Nephron (organoid): ENCODE results near the gene FAM180A.

Source experiments
- H3K27ac Mint-ChIP-seq, 3 experiments: 2 replicates each; pipeline ENCODE4 v1.8.0; 2020; ENCODE audit warnings: mixed read lengths in 3 of 3, mild to moderate bottlenecking in 2 of 3, moderate library complexity in 1 of 3
- H3K27me3 Mint-ChIP-seq: 2 replicates; pipeline ENCODE4 v1.8.0; 2021; ENCODE audit warnings: low read depth, mild to moderate bottlenecking, moderate library complexity, mixed read lengths
- H3K36me3 Mint-ChIP-seq: 2 replicates; pipeline ENCODE4 v1.8.0; 2020; ENCODE audit warnings: low read depth, mixed read lengths
- H3K4me1 Mint-ChIP-seq: 2 replicates; pipeline ENCODE4 v1.8.0; 2020; ENCODE audit warnings: mixed read lengths
- H3K4me3 Mint-ChIP-seq, 3 experiments: 2 replicates each; pipeline ENCODE4 v1.8.0; 2020; ENCODE audit warnings: mild to moderate bottlenecking in 3 of 3, mixed read lengths in 3 of 3, moderate library complexity in 2 of 3
- H3K9me3 Mint-ChIP-seq: 2 replicates; pipeline ENCODE4 v1.8.0; 2020; ENCODE audit warnings: mixed read lengths
- CTCF ChIP-seq, 3 experiments: fragments of 200-600 bp; sonication (generic); IDR thresholded peaks; one replicate each; pipeline ENCODE4 v1.5.0; 2021; ENCODE audit warnings: antibody characterized with exemption in 3 of 3; ENCODE audit not compliant: unreplicated experiment in 3 of 3

Gene FAM180A

GRCh38 chr7:135748770-135749169 lies at the start of gene FAM180A:
Gene FAM180A (minus strand): TSS chr7:135748813. CDS start chr7:135748580, 233 bp downstream.
- H3K9me3 Mint-ChIP-seq: no peaks in the 10 kb centered on the region

GRCh38 chr7:135798095-135798494 lies 49.5 kb upstream of the FAM180A start:
- no peaks in the 10 kb centered on the region for H3K36me3 Mint-ChIP-seq
- peaks cover 34% of the 10 kb centered on the region for H3K4me1 Mint-ChIP-seq
- H3K27me3 Mint-ChIP-seq: peaks cover 18% of the 10 kb centered on the region
- H3K4me3 Mint-ChIP-seq: no peak overlapping the region
- no peak overlapping the region for H3K27ac Mint-ChIP-seq
- TF ChIP-seq CTCF (IDR thresholded peaks at IDR 0.05; ENCODE audit: unreplicated experiment in 3 of 3): no peak
- H3K9me3 Mint-ChIP-seq: peaks cover 8% of the 10 kb centered on the region

More at GRCh38 chr7:135748770-135749169, at the start of gene FAM180A:
- Mint-ChIP-seq H3K27me3 (peaks cover under 1% of the 10 kb centered on the region), H3K27ac (no peak within 1 kb of the TSS), H3K36me3 (no peaks in the 10 kb centered on the region), H3K4me3 (no peak within 1 kb of the TSS), H3K4me1 (peaks cover 10% of the 10 kb centered on the region)
- no peak for TF ChIP-seq CTCF (IDR thresholded peaks at IDR 0.05; ENCODE audit: unreplicated experiment in 3 of 3)

DNA sequence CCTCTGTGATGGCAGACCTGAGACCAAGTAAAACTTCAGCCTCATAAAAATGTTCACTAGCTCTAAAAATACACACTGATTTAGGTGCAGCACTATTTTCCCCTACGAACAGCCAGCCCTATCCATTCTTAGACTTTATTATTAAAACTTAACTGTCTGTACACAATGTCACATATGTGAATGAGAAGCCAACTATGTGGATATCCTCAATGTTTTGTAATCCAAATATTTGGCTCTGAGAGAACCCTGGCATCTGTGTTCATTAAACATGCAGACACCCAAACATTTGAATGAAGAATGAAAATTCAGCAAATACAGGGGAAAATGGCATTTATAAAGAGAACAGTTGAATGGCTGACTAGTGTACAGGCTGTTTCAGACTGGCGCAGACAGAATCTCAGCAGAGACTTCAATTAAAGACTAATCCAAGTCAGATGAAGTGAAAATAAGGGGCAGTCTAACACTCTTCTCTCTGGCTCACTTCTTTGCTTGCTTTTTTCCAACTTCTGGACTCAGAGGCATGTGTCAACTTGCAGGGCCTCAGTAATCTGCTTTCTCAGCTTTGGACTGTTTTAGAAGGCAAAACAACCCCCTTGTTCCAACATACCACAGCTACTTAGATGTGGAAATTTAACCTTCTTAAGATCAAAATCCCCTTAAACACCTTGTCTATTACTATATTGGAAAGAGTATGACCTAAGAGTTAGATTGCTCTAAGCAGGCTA lies 47.4 kb upstream of the FAM180A start:
- H3K27ac Mint-ChIP-seq: no peak overlapping the region
- H3K4me1 Mint-ChIP-seq: peaks cover 28% of the 10 kb centered on the region
- no peak overlapping the region for H3K4me3 Mint-ChIP-seq
- peaks cover 8% of the 10 kb centered on the region for H3K9me3 Mint-ChIP-seq
- no peak for TF ChIP-seq CTCF (IDR thresholded peaks at IDR 0.05; ENCODE audit: unreplicated experiment in 3 of 3)
- no peaks in the 10 kb centered on the region for H3K36me3 Mint-ChIP-seq
- H3K27me3 Mint-ChIP-seq: peaks cover 14% of the 10 kb centered on the region

DNA sequence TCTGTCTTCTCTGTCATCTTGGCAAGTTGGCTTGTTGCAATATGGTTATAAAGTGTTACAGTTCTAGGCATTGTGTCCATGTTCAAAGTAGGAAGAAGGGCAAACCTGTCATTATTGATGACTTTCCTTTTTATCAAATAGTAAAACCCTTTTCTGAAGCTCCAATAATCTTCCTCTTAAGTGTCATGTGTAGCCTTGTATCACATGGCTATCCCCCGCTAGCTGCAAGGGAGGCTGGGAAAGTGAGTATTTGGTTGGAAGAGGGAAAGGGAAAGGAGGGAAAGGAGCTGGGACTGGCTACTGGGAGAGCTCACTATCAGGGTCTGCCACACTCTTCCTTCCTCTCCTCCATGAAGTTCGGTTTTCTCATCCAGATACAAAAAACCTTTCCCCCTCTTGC lies 45.2 kb upstream of the FAM180A start:
- TF ChIP-seq CTCF (IDR thresholded peaks at IDR 0.05; ENCODE audit: unreplicated experiment in 3 of 3): no peak
- peaks cover 20% of the 10 kb centered on the region for H3K27me3 Mint-ChIP-seq
- peaks cover 8% of the 10 kb centered on the region for H3K9me3 Mint-ChIP-seq
- H3K27ac Mint-ChIP-seq: no peak overlapping the region
- peaks cover 37% of the 10 kb centered on the region for H3K4me1 Mint-ChIP-seq
- no peak overlapping the region for H3K4me3 Mint-ChIP-seq
- H3K36me3 Mint-ChIP-seq: no peaks in the 10 kb centered on the region

GRCh38 chr7:135792866-135793265 lies 44.3 kb upstream of the FAM180A start:
- peaks cover 29% of the 10 kb centered on the region for H3K27me3 Mint-ChIP-seq
- peaks cover 8% of the 10 kb centered on the region for H3K9me3 Mint-ChIP-seq
- H3K36me3 Mint-ChIP-seq: no peaks in the 10 kb centered on the region
- H3K4me1 Mint-ChIP-seq: peaks cover 37% of the 10 kb centered on the region
- H3K27ac Mint-ChIP-seq: no peak overlapping the region
- no peak for TF ChIP-seq CTCF (IDR thresholded peaks at IDR 0.05; ENCODE audit: unreplicated experiment in 3 of 3)
- no peak overlapping the region for H3K4me3 Mint-ChIP-seq

DNA sequence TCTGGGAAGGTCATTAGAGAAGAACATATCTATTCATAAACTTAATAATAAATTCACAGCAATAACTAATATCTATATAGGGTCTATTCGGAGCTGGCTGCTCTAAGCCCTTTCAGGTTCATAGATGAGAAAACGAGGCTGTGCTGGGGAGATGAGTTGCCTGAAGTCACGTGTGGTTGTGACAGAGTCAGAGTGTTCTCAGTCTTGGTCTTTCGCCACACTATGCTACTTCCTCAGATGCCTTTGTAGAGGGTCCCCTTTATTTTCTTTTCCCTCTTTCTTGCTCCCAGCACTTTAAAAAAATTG lies 43.7 kb upstream of the FAM180A start:
- Mint-ChIP-seq H3K27me3 (peaks cover 31% of the 10 kb centered on the region), H3K4me1 (peaks cover 37% of the 10 kb centered on the region), H3K4me3 (no peak overlapping the region), H3K27ac (no peak overlapping the region), H3K36me3 (no peaks in the 10 kb centered on the region), H3K9me3 (peaks cover 8% of the 10 kb centered on the region)
- TF ChIP-seq CTCF (IDR thresholded peaks at IDR 0.05; ENCODE audit: unreplicated experiment in 3 of 3): no peak
